Fibroblast of villous mesenchyme (primary cell): ENCODE measurements around the gene STK32B. TPM values are rescaled to one million over a fixed set of nuclear protein-coding genes. Genes with fewer than 3 reads are reported as not detected.

Experiments used
- DNase-seq: peaks from one replicate; pipeline ENCODE4 v3.0.0-alpha.2; 2010; ENCODE audit warnings: low read depth
- H3K4me3 ChIP-seq: 2 replicates; pipeline ENCODE4 v1.5.1; 2011; ENCODE audit warnings: low read depth, mild to moderate bottlenecking, low read length
- CTCF ChIP-seq: IDR thresholded peaks from 2 replicates; pipeline ENCODE4 v1.5.1; 2012; ENCODE audit warnings: low read depth, mild to moderate bottlenecking, low read length; ENCODE audit not compliant: insufficient read depth
- total RNA-seq: library from RNA; depleted of rRNA; stranded (reverse); fragments of >200 nt; gene quantifications from 2 replicates; pipeline ENCODE4 v1.2.3, GENCODE V29; 2012

STK32B gene
- total RNA-seq, 1 donor: 2.6 TPM

GRCh38 chr4:5474756-5475155 lies 423.5 kb downstream of the STK32B start:
- peak; percentile 17 for DNase-seq
- no peak overlapping the region for H3K4me3 ChIP-seq
- no peak for TF ChIP-seq CTCF

- no peak overlapping the region for H3K4me3 ChIP-seq
- no peak for TF ChIP-seq CTCF
- no peak for DNase-seq
Observed at GRCh38 chr4:5477613-5478012, 426.3 kb downstream of the STK32B start.

- DNase-seq: no peak
- H3K4me3 ChIP-seq: no peak overlapping the region
- TF ChIP-seq CTCF: no peak
Observed at GRCh38 chr4:5478169-5478568, 426.9 kb downstream of the STK32B start.

- no peak for DNase-seq
- no peak overlapping the region for H3K4me3 ChIP-seq
- TF ChIP-seq CTCF: no peak
Observed at GRCh38 chr4:5478697-5479096, 427.4 kb downstream of the STK32B start.

- H3K4me3 ChIP-seq: no peak overlapping the region
- DNase-seq: no peak
- no peak for TF ChIP-seq CTCF
Observed at GRCh38 chr4:5479518-5480060, 428.3 kb downstream of the STK32B start.

GRCh38 chr4:5488413-5488812 lies 437.1 kb downstream of the STK32B start:
- H3K4me3 ChIP-seq: no peak overlapping the region
- DNase-seq: no peak
- TF ChIP-seq CTCF: no peak

GRCh38 chr4:5489260-5489659 lies 438.0 kb downstream of the STK32B start:
- no peak for TF ChIP-seq CTCF
- DNase-seq: no peak
- no peak overlapping the region for H3K4me3 ChIP-seq
